Coronary artery (tissue), 2 donors: ENCODE data around the gene SCN11A.

ENCODE experiments used
- DNase-seq: peaks from one replicate; pipeline ENCODE4 v3.0.0-alpha.2; 2017; ENCODE audit warnings: low spot score
- H3K27ac ChIP-seq, 2 donors: fragments of 200-600 bp; sonication (generic); one replicate each; pipeline ENCODE4 v1.5.1; 2016 to 2019
- H3K4me3 ChIP-seq: fragments of 200-600 bp; sonication (generic); 2 replicates; pipeline ENCODE4 v1.5.1; 2016; ENCODE audit warnings: mild to moderate bottlenecking, moderate library complexity
- TF ChIP-seq, protein P1 (sequence below): fragments of 200-600 bp; sonication (generic); IDR thresholded peaks from one replicate; pipeline ENCODE4 v1.5.1; 2019; ENCODE audit warnings: antibody characterized with exemption

SCN11A gene

DNA sequence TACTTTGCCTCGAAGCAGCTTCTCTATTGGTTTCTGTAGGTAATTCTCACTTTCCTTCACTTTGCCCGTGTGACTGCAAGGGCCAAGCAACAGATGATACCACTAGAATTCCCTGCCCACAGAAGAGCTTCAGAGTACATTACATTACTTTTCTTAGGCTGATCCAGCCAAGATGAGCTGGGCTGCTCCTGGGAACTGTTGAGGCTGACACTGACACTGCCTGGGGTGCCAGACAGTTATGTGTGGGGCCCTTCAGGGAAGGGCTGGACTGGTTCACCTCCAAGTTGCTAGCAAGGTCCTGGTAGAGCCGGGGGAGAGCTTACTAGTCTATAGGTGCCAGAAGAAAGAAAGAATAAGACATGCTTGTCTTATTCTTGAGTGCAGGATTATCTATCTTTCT lies 36.7 kb upstream of the SCN11A start:
- H3K4me3 ChIP-seq = no peak overlapping the region
- TF ChIP-seq, protein P1, sequence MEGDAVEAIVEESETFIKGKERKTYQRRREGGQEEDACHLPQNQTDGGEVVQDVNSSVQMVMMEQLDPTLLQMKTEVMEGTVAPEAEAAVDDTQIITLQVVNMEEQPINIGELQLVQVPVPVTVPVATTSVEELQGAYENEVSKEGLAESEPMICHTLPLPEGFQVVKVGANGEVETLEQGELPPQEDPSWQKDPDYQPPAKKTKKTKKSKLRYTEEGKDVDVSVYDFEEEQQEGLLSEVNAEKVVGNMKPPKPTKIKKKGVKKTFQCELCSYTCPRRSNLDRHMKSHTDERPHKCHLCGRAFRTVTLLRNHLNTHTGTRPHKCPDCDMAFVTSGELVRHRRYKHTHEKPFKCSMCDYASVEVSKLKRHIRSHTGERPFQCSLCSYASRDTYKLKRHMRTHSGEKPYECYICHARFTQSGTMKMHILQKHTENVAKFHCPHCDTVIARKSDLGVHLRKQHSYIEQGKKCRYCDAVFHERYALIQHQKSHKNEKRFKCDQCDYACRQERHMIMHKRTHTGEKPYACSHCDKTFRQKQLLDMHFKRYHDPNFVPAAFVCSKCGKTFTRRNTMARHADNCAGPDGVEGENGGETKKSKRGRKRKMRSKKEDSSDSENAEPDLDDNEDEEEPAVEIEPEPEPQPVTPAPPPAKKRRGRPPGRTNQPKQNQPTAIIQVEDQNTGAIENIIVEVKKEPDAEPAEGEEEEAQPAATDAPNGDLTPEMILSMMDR = no peak
- no peak for DNase-seq
- H3K27ac ChIP-seq = no peak overlapping the region

- H3K4me3 ChIP-seq = no peak overlapping the region
- TF ChIP-seq, protein P1 = no peak
- H3K27ac ChIP-seq = no peak overlapping the region
- DNase-seq = no peak
These were observed 34.4 kb upstream of the SCN11A start for GRCh38 chr3:39086144-39086543.

DNA sequence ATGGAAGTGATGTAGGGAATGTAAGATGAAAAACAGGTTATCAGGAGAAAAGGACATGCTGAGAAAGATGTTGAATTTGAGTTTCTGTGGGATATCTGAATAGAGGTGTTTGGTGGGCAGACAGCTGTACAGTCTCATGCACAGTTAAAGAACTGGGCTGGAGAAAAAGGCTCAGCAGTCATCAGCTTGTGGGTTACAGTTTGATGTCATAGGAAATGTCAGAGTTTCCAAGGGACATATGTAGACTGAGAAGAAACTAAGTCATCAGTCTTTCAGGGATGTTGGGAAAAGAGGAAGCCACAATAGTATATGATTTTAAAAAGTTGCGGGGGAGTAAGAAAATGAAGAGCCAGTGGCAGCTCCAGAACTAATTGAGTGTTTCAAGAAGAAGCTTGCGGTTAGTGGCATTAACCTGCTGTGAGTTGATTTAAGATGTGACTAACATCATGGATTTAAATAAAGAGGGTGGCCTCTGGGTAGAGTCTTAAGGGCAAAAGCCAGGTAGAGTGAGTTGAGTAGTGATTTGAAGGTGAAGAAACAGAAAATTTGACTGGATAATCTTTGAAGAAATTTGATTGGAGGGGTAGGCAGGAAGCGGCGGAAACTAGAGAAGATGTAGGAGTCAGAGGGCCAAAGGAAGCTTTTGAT lies 31.0 kb upstream of the SCN11A start:
- H3K4me3 ChIP-seq = no peak overlapping the region
- no peak for DNase-seq
- no peak overlapping the region for H3K27ac ChIP-seq
- TF ChIP-seq, protein P1 = no peak

DNA sequence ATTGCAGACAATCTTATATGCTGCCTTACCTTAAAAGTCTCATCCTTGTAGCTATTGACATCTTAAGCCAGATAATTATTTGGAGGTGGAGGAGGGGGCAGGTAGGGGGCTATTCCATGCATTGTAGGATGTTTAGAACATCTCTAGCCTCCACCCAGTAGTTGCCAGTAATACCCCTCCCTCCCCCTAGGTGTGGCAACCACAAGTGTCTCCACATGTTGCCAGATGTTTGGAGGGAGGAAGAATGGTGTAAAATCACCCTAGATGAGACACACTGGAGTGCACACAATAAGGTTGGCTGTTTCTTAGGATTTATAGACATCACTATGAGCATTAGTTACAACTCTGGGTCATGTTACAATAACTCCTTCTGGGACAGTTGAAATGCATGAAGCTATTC lies 28.3 kb upstream of the SCN11A start:
- TF ChIP-seq, protein P1 = no peak
- Histone ChIP-seq H3K4me3 (no peak overlapping the region), H3K27ac (no peak overlapping the region)
- no peak for DNase-seq

GRCh38 chr3:39079530-39079929 lies 27.8 kb upstream of the SCN11A start:
- DNase-seq = no peak
- Histone ChIP-seq H3K27ac (no peak overlapping the region), H3K4me3 (no peak overlapping the region)
- TF ChIP-seq, protein P1 = no peak

DNA sequence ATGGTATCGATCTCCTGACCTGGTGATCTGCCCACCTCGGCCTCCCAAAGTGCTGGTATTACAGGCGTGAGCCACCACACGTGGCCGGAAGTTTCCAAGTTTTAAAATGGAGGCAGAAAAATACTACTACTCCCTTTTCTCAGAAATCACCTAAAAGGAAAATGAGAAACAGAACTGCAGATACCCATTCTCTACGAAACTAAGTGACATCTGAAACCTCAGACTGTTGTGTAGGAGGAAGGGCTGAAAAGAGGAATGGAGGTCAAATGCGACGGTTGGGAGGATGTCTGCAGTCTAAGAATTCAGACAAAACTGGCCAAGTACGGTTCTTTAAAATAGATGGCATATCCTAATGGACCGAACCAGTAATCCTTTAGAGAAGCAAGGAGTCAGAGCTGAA lies 24.2 kb upstream of the SCN11A start:
- TF ChIP-seq, protein P1 = no peak
- Histone ChIP-seq H3K4me3 (no peak overlapping the region), H3K27ac (no peak overlapping the region)
- no peak for DNase-seq

- no peak for DNase-seq
- TF ChIP-seq, protein P1 = no peak
- no peak overlapping the region for H3K27ac ChIP-seq
- no peak overlapping the region for H3K4me3 ChIP-seq
These were observed 16.8 kb upstream of the SCN11A start for GRCh38 chr3:39068556-39068955.
